PC-3 (cell line): ENCODE results near the gene POMT1. TPM values are rescaled to one million over a fixed set of nuclear protein-coding genes. Genes with fewer than 3 reads are reported as not detected.

Experiments
- ATAC-seq: fragments of 200-7000 bp; cut with Tn5 transposase; 2 replicates; pipeline ENCODE4 v1.9.1; 2020; ENCODE audit warnings: mild to moderate bottlenecking, moderate library complexity
- BruUV-seq: library from RNA; stranded (reverse); fragments of 400-500 nt; replicated peaks from 2 replicates; lab custom pipeline; 2021; lab: Mats Ljungman, UMichigan
- CTCF ChIA-PET: fragments of 300-600 bp; sonication (Branson Sonifier 250); formaldehyde crosslinking; loops from one replicate; lab custom pipeline; 2022; ENCODE audit warnings: antibody characterized with exemption; lab: Charles Lee
- POLR2A ChIA-PET: fragments of 300-600 bp; sonication (Branson Sonifier 250); formaldehyde crosslinking; loops from one replicate; lab custom pipeline; 2022; ENCODE audit warnings: antibody characterized with exemption; ENCODE audit not compliant: unreplicated experiment; lab: Charles Lee
- DNase-seq: peaks from one replicate; pipeline ENCODE4 v3.0.0-alpha.2; 2015
- H2AFZ ChIP-seq: fragments of 300-600 bp; sonication (generic); 2 replicates; pipeline ENCODE4 v1.6.0; 2016; ENCODE audit warnings: antibody characterized with exemption, low read length
- H3F3A ChIP-seq: fragments of 300-600 bp; sonication (generic); one replicate; pipeline ENCODE4 v1.6.0; 2017; ENCODE audit warnings: antibody characterized with exemption, low read length, control low read depth, mild to moderate bottlenecking; ENCODE audit not compliant: unreplicated experiment
- H3K27ac ChIP-seq: fragments of 300-600 bp; sonication (generic); 2 replicates; pipeline ENCODE4 v1.5.1; 2016; ENCODE audit warnings: mild to moderate bottlenecking, low read length
- H3K27me3 ChIP-seq: fragments of 300-600 bp; sonication (generic); 2 replicates; pipeline ENCODE4 v1.6.1; 2016; ENCODE audit warnings: low read length, mixed read lengths
- H3K36me3 ChIP-seq: fragments of 300-600 bp; sonication (generic); 2 replicates; pipeline ENCODE4 v1.6.1; 2016; ENCODE audit warnings: low read depth, mixed run types, low read length, mixed read lengths
- H3K4me1 ChIP-seq: fragments of 300-600 bp; sonication (generic); 2 replicates; pipeline ENCODE4 v1.5.1; 2016; ENCODE audit warnings: low read length; ENCODE audit not compliant: insufficient read depth
- H3K4me2 ChIP-seq: fragments of 300-600 bp; sonication (generic); 2 replicates; pipeline ENCODE4 v1.6.0; 2016; ENCODE audit warnings: low read length
- H3K4me3 ChIP-seq: fragments of 300-600 bp; sonication (generic); 2 replicates; pipeline ENCODE4 v1.5.1; 2016; ENCODE audit warnings: mild to moderate bottlenecking, low read length, mixed read lengths
- H3K79me2 ChIP-seq: fragments of 300-600 bp; sonication (generic); 2 replicates; pipeline ENCODE4 v1.6.1; 2017; ENCODE audit warnings: low read length, mixed read lengths
- H3K9ac ChIP-seq: fragments of 300-600 bp; sonication (generic); 2 replicates; pipeline ENCODE4 v1.6.0; 2016; ENCODE audit warnings: mild to moderate bottlenecking, low read length
- H3K9me2 ChIP-seq: fragments of 300-600 bp; sonication (generic); replicated peaks from 2 replicates; pipeline ENCODE4 v1.6.1; 2016; ENCODE audit warnings: mixed run types, low read length, mixed read lengths
- H3K9me3 ChIP-seq: fragments of 300-600 bp; sonication (generic); 2 replicates; pipeline ENCODE4 v1.6.1; 2016; ENCODE audit warnings: low read length, mixed read lengths
- H4K20me1 ChIP-seq: fragments of 300-600 bp; sonication (generic); 2 replicates; pipeline ENCODE4 v1.6.1; 2016; ENCODE audit warnings: low read length, mixed read lengths
- CTCF ChIP-seq: fragments of 300-600 bp; sonication (generic); conservative IDR thresholded peaks from 2 replicates; pipeline ENCODE4 v1.5.1; 2017; ENCODE audit warnings: antibody characterized with exemption, low read depth, mild to moderate bottlenecking, low read length
- EZH2 ChIP-seq: fragments of 300-600 bp; sonication (generic); IDR thresholded peaks from one replicate; pipeline ENCODE4 v1.6.1; 2017; ENCODE audit warnings: antibody characterized with exemption, mild to moderate bottlenecking, low read length; ENCODE audit not compliant: unreplicated experiment
- EZH2phosphoT487 ChIP-seq: fragments of 300-600 bp; sonication (generic); IDR thresholded peaks from 2 replicates; pipeline ENCODE4 v1.6.1; 2018; ENCODE audit warnings: mild to moderate bottlenecking, antibody characterized with exemption, low read length, borderline replicate concordance
- intact Hi-C: fragments of 100-400 bp; cut with micrococcal nuclease; formaldehyde crosslinking; loops from 2 replicates; pipeline ENCODE4 v1.9.0; 2023
- total RNA-seq: library from RNA; depleted of rRNA; stranded (reverse); fragments of >200 nt; gene quantifications from 2 replicates; pipeline ENCODE4 v1.2.3, GENCODE V29; 2014

The POMT1 gene
- total RNA-seq, 1 experiment from 2014 or later, result 24.1 TPM

- Histone ChIP-seq H3K27ac (no peak overlapping the region), H3K27me3 (no peaks in the 10 kb centered on the region), H3K9ac (no peak overlapping the region), H3K36me3 (no peaks in the 10 kb centered on the region; the same call in 1 of the 2 replicates), H3K79me2 (no peaks in the 10 kb centered on the region), H3K4me3 (no peak overlapping the region), H2AFZ (no peak overlapping the region), H3F3A (no peaks in the 10 kb centered on the region), H4K20me1 (no peaks in the 10 kb centered on the region), H3K4me1 (no peaks in the 10 kb centered on the region), H3K9me3 (no peaks in the 10 kb centered on the region), H3K9me2 (no peaks in the 10 kb centered on the region), H3K4me2 (no peak overlapping the region)
- POLR2A ChIA-PET, result no interaction called here
- intact Hi-C loops, result no loop called here
- BruUV-seq, result no TSS peak
- TF ChIP-seq EZH2 (no peak), EZH2phosphoT487 (no peak), CTCF (no peak)
- CTCF ChIA-PET, result no interaction called here
- ATAC-seq (no peak; the same call in 1 of the 2 replicates), DNase-seq (no peak)
Observed at GRCh38 chr9:131523451-131524435, 21.0 kb downstream of the POMT1 start.

GRCh38 chr9:131524665-131525315 lies 22.1 kb downstream of the POMT1 start:
- no peak for ATAC-seq
- Histone ChIP-seq H4K20me1 (no peaks in the 10 kb centered on the region), H3F3A (no peaks in the 10 kb centered on the region), H3K4me1 (no peaks in the 10 kb centered on the region), H3K27ac (no peak overlapping the region), H3K4me3 (no peak overlapping the region), H3K4me2 (no peak overlapping the region), H2AFZ (no peak overlapping the region), H3K36me3 (no peaks in the 10 kb centered on the region; the same call in 1 of the 2 replicates), H3K27me3 (no peaks in the 10 kb centered on the region), H3K9me3 (no peaks in the 10 kb centered on the region), H3K9ac (no peak overlapping the region), H3K79me2 (no peaks in the 10 kb centered on the region; the same call in 1 of the 2 replicates), H3K9me2 (no peaks in the 10 kb centered on the region)
- intact Hi-C loops, result no loop called here
- CTCF ChIA-PET, result no interaction called here
- no peak for DNase-seq
- TF ChIP-seq EZH2 (no peak), EZH2phosphoT487 (no peak), CTCF (no peak)
- POLR2A ChIA-PET, result no interaction called here
- BruUV-seq, result no TSS peak
